Lower leg skin (tissue), 3 donors: ENCODE data around the gene CIAO2B.

Experiments
- POLR2A ChIP-seq, 2 donors: fragments of 450-650 bp; IDR thresholded peaks; one replicate each; pipeline ENCODE4 v1.6.1; 2016 to 2017; ENCODE audit warnings: antibody characterized with exemption in 2 of 2, mild to moderate bottlenecking in 1 of 2, moderate library complexity in 1 of 2
- TF ChIP-seq, protein P1 (sequence below), 3 donors: fragments of 450-650 bp; IDR thresholded peaks; one replicate each; pipeline ENCODE4 v1.5.1; 2016; ENCODE audit warnings: antibody characterized with exemption in 3 of 3, mild to moderate bottlenecking in 3 of 3, moderate library complexity in 2 of 3

DNA sequence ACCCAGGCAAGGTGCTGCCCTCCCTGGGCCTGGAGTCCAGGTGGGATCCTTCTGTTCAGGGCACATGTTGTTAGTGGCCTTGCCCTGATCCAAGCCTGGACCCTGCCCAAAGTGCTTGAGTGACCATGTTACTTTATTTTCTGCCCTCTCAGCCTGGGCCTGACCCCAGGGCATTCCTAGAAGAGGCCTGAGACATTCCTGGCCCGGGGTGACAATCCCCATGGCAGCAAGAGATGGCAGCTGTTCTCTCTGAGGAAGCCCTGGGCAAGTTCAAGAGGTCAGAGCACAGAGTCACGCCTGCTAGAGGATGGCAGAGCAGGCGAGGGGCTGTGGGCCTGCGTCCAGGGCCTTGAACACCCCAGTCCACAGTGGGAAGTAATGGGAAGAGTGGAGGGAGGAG lies 20.5 kb downstream of the CIAO2B start:
- TF ChIP-seq, protein P1, sequence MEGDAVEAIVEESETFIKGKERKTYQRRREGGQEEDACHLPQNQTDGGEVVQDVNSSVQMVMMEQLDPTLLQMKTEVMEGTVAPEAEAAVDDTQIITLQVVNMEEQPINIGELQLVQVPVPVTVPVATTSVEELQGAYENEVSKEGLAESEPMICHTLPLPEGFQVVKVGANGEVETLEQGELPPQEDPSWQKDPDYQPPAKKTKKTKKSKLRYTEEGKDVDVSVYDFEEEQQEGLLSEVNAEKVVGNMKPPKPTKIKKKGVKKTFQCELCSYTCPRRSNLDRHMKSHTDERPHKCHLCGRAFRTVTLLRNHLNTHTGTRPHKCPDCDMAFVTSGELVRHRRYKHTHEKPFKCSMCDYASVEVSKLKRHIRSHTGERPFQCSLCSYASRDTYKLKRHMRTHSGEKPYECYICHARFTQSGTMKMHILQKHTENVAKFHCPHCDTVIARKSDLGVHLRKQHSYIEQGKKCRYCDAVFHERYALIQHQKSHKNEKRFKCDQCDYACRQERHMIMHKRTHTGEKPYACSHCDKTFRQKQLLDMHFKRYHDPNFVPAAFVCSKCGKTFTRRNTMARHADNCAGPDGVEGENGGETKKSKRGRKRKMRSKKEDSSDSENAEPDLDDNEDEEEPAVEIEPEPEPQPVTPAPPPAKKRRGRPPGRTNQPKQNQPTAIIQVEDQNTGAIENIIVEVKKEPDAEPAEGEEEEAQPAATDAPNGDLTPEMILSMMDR (IDR thresholded peaks at IDR 0.05): no peak
- no peak for TF ChIP-seq POLR2A (IDR thresholded peaks at IDR 0.05)
